Thymus (tissue), 11 donors: ENCODE data around the gene UCK1. TPM values are rescaled to one million over a fixed set of nuclear protein-coding genes. Genes with fewer than 3 reads are reported as not detected.
A peak's percentile ranks its signal among the peaks of the same experiment; 100 is the strongest.

Source experiments
- DNase-seq, 9 donors: peaks; one replicate each; pipeline ENCODE4 v3.0.0-alpha.2; 2013; ENCODE audit warnings: low spot score in 9 of 9, low read depth in 6 of 9, missing footprints in 1 of 9
- H3K27ac ChIP-seq, 2 donors: one replicate each; pipeline ENCODE4 v1.5.1; 2013; ENCODE audit warnings: control low read depth in 1 of 2, low read depth in 1 of 2, low read length in 1 of 2, mild to moderate bottlenecking in 1 of 2, moderate library complexity in 1 of 2
- H3K27me3 ChIP-seq, 2 donors: one replicate each; pipeline ENCODE4 v1.5.1; 2013; ENCODE audit warnings: low read length in 1 of 2; ENCODE audit not compliant: control insufficient read depth in 2 of 2, insufficient read depth in 1 of 2
- H3K36me3 ChIP-seq, 2 donors: one replicate each; pipeline ENCODE4 v1.5.1; 2013; ENCODE audit warnings: low read length in 1 of 2, mild to moderate bottlenecking in 1 of 2, moderate library complexity in 1 of 2; ENCODE audit not compliant: control insufficient read depth in 2 of 2, insufficient read depth in 2 of 2
- H3K4me1 ChIP-seq, 2 donors: one replicate each; pipeline ENCODE4 v1.5.1; 2013; ENCODE audit warnings: low read length in 2 of 2; ENCODE audit not compliant: control insufficient read depth in 2 of 2, insufficient read depth in 2 of 2
- H3K4me3 ChIP-seq, 2 donors: one replicate each; pipeline ENCODE4 v1.5.1; 2013; ENCODE audit warnings: low read length in 2 of 2, control low read depth in 1 of 2, mild to moderate bottlenecking in 1 of 2
- H3K9me3 ChIP-seq, 2 donors: one replicate each; pipeline ENCODE4 v1.5.1; 2013; ENCODE audit warnings: low read length in 1 of 2, mild to moderate bottlenecking in 1 of 2; ENCODE audit not compliant: control insufficient read depth in 2 of 2, insufficient read depth in 1 of 2
- WGBS: extraction: QIAGEN DNeasy Blood & Tissue Kit; methylation state at CpG from one replicate; pipeline ENCODE4 v1.1.7; 2013; 5-methylcytosine and 5-hydroxymethylcytosine counted together
- polyA plus RNA-seq: library from polyadenylated mRNA; stranded (reverse); fragments of 200-250 nt; gene quantifications from one replicate; pipeline ENCODE4 v1.2.3, GENCODE V29; 2013
- total RNA-seq: library from RNA; stranded (reverse); fragments of 120-200 nt; gene quantifications from one replicate; pipeline ENCODE4 v1.2.4, GENCODE V29; 2013
- donor health status: healthy.

The UCK1 gene
- total and polyA plus RNA-seq, 2 donors, result 24.7 to 24.9 TPM

DNA sequence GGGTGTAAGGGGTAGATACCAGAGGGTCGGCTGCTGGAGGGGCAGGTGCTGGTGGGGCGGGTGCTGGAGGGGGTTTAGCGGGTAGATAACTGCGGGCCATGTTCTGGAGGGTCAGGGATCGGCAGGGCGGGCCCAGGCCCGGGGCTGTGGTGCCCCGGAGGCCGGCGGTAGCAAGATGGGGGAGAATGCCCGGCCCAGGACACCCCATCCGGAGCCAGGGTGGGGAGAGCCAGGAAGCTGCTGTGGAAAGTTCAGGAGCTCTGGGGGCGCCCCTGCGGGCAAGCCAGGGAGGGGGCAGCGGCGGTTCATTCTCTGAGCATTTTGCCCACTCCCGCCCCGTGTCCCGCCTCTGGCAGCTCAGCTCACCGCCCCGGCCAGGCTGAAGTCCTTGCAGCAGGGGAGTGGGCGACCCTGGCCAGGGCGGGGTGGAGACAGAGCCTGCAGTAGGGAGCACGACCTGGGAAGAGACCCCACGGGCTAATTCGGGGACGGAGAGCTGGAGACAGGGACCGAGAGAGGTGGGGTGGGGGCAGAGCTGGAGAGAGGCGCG lies 14.8 kb upstream of the UCK1 start:
- DNase-seq, result no peak
- Histone ChIP-seq H3K27ac (peak overlapping the region in 1 of 2 donors; percentile 4), H3K4me3 (no peak overlapping the region), H3K27me3 (peaks cover 18 to 66% of the 10 kb centered on the region in 2 donors), H3K4me1 (peaks cover 0 to 9% of the 10 kb centered on the region in 2 donors), H3K9me3 (peaks cover 13 to 32% of the 10 kb centered on the region in 2 donors), H3K36me3 (no peaks in the 10 kb centered on the region)
- 8% methylated on average over 30 of the region's 30 CpGs for WGBS

DNA sequence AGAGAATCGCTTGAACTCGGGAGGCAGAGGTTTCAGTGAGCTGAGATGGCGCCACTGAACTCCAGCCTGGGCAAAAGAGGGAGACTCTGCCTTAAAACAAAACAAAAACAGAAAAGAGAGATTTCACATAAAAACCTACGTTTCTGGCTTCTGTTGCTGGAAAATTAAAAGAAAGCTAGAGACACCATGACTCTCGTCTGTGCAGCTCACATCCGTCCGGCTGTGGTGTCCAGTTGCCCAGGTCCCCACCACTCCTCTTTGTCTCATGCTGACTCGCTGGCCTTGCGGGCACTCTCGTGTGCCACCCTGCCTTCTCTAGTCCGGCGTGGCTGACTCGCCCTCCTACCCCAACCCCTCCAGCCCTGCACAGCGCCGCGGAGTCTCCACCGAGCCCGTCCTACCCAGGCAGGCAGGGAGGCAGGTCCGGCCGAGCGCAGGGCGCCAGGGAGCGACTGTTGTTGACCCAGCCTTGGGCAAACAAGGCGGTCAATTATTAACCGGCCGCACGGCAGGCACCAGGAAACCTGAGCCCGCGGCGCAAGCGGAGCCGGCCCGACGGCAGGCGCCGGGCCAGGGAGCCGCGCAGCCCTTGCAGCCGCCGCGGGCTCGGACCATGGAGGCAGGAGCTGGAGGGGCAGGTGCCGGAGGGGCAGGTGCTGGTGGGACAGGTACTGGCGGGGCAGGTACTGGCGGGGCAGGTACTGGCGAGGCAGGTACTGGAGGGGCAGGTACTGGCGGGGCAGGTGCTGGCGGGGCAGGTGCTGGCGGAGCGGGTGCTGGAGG lies 14.1 kb upstream of the UCK1 start, which contains the start of gene PRRT1B:
TSS of gene PRRT1B (plus strand) at position 521 of the 783 bp plus-strand sequence. CDS start at position 614, 93 bp downstream.
- 33% methylated on average over 50 of the region's 50 CpGs for WGBS
- H3K27ac ChIP-seq, result peak within 1 kb of the TSS in 1 of 2 donors; percentile 4

DNA sequence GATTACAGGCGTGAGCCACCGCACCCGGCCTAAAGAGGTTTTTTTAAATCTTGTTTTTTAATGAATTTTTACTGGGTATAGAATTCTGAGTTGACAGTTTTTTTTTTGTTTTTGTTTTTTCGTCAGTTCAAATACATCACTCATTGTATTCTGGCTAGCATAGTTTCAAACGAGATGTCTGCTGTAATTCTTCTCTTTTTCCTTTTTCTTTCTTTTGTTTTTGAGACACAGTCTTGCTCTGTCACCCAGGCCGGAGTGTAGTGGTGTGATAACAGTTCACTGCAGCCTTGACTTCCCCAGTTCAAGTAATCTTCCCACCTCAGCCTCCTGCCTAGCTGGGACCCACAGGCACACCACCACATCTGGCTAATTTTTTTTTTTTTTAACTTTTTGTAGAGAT lies 12.1 kb upstream of the UCK1 start:
- no peaks in the 10 kb centered on the region for H3K36me3 ChIP-seq
- 93% methylated on average over 6 of the region's 6 CpGs for WGBS
- H3K27me3 ChIP-seq, result peaks cover 18 to 48% of the 10 kb centered on the region in 2 donors
- peaks cover 13 to 32% of the 10 kb centered on the region in 2 donors for H3K9me3 ChIP-seq
- DNase-seq, result no peak
- H3K27ac ChIP-seq, result no peak overlapping the region
- H3K4me3 ChIP-seq, result no peak overlapping the region
- H3K4me1 ChIP-seq, result peaks cover 7 to 17% of the 10 kb centered on the region in 2 donors

More for the DNA sequence above, 14.1 kb upstream of the UCK1 start, which contains the start of gene PRRT1B:
- Histone ChIP-seq H3K4me1 (peaks cover 0 to 9% of the 10 kb centered on the region in 2 donors), H3K27me3 (peaks cover 18 to 63% of the 10 kb centered on the region in 2 donors), H3K4me3 (no peak within 1 kb of the TSS), H3K9me3 (peaks cover 13 to 32% of the 10 kb centered on the region in 2 donors), H3K36me3 (no peaks in the 10 kb centered on the region)
- DNase-seq, result no peak

DNA sequence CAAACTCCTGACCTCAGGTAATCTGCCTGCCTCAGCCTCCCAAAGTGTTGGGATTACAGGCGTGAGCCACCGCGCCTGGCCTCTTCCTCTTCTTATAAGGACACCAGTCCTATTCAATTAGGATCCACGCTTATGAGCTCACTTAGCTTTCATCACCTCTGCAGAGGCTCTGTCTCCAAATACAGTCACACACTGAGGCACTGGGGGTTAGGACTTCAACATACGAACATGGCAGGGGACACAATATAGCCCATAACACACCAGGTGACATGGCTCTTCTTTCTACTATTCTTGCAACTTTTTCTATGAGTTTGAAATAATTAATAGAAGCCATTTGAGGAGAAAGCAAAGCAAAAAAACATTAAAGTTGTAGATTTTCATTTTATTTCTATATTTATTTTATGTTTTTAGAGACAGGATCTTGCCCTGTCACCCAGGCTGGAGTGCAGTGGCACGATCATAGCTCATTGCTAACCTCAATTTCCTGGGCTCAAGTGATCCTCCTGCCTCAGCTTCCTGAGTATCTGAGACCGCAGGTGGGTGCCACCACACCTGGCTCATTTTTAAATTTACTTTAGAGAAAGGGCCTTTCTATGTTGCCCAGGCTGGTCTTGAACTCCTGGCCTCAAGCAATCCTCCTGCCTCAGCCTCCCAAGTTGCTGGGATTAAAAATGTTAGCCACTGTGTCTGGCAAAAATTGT lies 8.3 kb upstream of the UCK1 start:
- H3K9me3 ChIP-seq, result peaks cover 7 to 22% of the 10 kb centered on the region in 2 donors

DNA sequence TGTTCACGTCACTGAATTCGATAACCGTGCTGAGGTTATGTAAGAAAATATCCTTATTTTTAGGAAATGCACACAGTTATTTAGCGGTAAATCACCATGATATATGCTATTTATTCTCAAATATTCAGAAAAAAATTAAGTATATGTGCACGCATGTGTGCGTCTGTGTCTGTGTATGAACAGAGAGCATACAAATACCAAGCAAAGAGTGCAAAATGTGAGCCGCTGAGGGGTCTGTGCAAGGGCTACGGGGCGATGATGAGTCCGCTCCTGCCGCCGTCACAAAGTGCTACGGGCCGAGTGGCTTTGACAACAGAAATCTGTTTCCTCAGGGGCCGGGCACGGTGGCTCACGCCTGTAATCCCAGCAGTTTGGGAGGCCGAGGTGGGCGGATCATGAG lies 6.9 kb upstream of the UCK1 start:
- no peak for DNase-seq
- 97% methylated on average over 19 of the region's 19 CpGs for WGBS

More for the DNA sequence above, 8.3 kb upstream of the UCK1 start:
- H3K27me3 ChIP-seq, result peaks cover 0 to 12% of the 10 kb centered on the region in 2 donors
- H3K4me3 ChIP-seq, result no peak overlapping the region
- DNase-seq, result peak in 1 of 9 donors; percentile 38
- WGBS, result 62% methylated on average over 7 of the region's 7 CpGs
- H3K4me1 ChIP-seq, result peaks cover 21 to 23% of the 10 kb centered on the region in 2 donors
- H3K27ac ChIP-seq, result no peak overlapping the region
- H3K36me3 ChIP-seq, result no peaks in the 10 kb centered on the region

DNA sequence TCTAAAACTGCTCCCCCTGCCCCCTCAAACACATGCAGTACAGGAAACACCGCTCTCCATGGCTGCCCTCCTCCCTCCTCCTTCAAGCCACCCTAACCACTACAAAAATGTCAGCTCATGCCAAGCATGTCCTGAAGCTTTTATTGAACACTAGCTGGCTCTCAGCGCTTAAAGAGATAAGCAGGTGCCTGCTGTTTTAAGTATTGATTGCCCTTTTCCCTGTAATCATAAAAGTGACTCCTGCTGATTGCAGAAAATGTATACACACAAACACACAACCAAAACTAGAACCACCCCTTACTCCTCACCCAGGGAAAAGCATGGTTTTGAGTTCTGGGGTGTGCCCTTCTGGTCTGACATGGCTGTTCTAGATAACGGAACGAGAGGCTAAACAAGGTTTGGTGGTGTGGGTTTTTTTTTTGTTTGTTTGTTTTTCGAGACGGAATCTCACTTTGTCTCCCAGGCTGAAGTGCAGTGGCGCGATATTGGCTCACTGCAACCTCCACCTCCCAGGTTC lies 3.7 kb upstream of the UCK1 start:
- WGBS, result 32% methylated on average over 8 of the region's 8 CpGs

More for the DNA sequence above, 6.9 kb upstream of the UCK1 start:
- Histone ChIP-seq H3K36me3 (no peaks in the 10 kb centered on the region), H3K4me1 (peaks cover 22 to 27% of the 10 kb centered on the region in 2 donors), H3K4me3 (no peak overlapping the region), H3K27ac (no peak overlapping the region), H3K27me3 (no peaks in the 10 kb centered on the region), H3K9me3 (peaks cover 0 to 8% of the 10 kb centered on the region in 2 donors)

DNA sequence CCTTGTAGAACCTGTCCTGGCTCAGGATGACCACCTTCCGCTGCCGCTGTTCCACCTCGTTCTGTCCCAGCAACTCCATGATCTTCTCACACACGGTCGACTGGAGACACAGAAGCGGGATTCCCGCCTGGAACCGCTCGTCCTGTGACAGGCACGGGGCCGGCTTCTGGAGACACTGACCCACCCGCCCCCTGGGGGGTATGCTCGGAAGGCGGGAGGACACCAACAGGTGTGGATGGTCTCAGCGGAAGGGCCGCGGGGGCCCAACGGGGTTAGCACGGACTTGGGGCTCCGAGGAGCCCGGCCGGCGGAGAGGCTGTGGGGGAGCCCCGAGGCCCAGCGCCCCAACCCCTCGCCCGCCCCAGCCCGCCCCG lies 530 bp downstream of the UCK1 start:
- no peaks in the 10 kb centered on the region for H3K9me3 ChIP-seq
- no peaks in the 10 kb centered on the region for H3K27me3 ChIP-seq
- no peak overlapping the region for H3K27ac ChIP-seq
- peaks cover 25 to 33% of the 10 kb centered on the region in 2 donors for H3K4me1 ChIP-seq
- DNase-seq, result no peak
- 6% methylated on average over 29 of the region's 29 CpGs for WGBS
- H3K36me3 ChIP-seq, result peaks cover 33 to 43% of the 10 kb centered on the region in 2 donors
- peak overlapping the region; percentile 66 to 100 for H3K4me3 ChIP-seq

More for the DNA sequence above, 3.7 kb upstream of the UCK1 start:
- peaks cover 33% of the 10 kb centered on the region in 2 donors for H3K4me1 ChIP-seq
- DNase-seq, result peak in 3 of 9 donors; percentile 27 to 73 (median 49)
- peak overlapping the region in 1 of 2 donors; percentile 55 for H3K27ac ChIP-seq
- H3K9me3 ChIP-seq, result peaks cover 0 to 5% of the 10 kb centered on the region in 2 donors
- no peaks in the 10 kb centered on the region for H3K27me3 ChIP-seq
- H3K4me3 ChIP-seq, result no peak overlapping the region
- peaks cover 0 to 1% of the 10 kb centered on the region in 2 donors for H3K36me3 ChIP-seq

DNA sequence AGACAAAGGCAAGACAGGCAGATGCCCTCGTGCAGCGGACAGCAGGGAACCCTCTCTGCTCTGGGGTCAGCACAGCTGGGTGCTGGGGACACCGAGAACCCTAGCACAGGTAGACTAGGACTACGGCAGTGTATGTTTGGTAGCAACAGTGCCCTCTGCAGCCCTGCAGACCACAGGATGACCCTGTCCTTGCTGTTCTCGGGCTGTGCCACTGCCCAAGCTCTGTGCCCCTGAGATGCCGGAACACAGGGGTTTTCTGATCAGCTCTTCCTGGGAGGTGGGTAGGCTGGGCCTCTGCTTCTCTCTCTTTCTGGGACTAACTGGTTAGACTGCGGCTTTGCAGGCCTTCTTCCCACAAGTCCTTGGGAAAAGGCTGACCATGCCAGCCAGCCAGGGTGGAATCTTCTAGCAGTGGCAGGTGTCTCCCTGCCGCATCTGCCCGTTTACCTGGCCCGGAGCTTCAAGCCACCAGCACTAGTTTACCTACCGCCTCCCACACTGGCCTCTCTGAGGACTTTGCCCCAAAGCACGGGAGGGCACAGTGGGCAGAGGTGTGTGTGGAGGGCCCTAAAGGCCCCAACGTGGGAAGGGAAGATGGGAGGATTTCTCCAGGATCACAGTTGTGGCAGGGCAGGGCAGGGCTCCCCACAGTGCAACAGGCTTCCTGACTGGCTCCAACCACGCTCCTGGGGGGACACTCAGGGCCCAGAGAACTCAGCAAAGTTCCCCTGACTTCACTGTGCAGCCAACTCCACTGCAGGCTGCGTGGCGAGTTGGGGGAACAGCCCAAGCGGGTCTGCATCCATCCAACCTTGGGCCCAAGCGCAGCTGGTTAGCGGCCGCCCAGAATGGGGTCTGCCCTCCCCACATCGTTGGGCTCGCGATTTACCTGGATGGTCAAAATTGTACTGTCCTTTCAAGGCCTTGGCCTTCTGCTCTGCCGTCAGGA lies 1.2 kb downstream of the UCK1 start:
- DNase-seq, result no peak
- Histone ChIP-seq H3K36me3 (peaks cover 40 to 50% of the 10 kb centered on the region in 2 donors), H3K27ac (no peak overlapping the region), H3K27me3 (no peaks in the 10 kb centered on the region), H3K9me3 (no peaks in the 10 kb centered on the region), H3K4me1 (peaks cover 19 to 27% of the 10 kb centered on the region in 2 donors), H3K4me3 (peak overlapping the region; percentile 66 to 100)
- WGBS, result 85% methylated on average over 24 of the region's 24 CpGs
